Measurements from ENCODE around the gene VEPH1.

The VEPH1 gene

GRCh38 chr3:157282261-157283191, 220.7 kb downstream of the VEPH1 start:
- H3K4me3 ChIP-seq (ENCODE audit: low read length): no peak overlapping the region
- no peaks in the 10 kb centered on the region for H3K4me1 ChIP-seq (ENCODE audit: control insufficient read depth, low read depth, low read length)
- H3K9me3 ChIP-seq (ENCODE audit: control insufficient read depth, low read depth, low read length): no peaks in the 10 kb centered on the region
- H3K36me3 ChIP-seq (ENCODE audit: control insufficient read depth, low read depth, low read length): no peaks in the 10 kb centered on the region
- no peak overlapping the region for H3K9ac ChIP-seq (ENCODE audit: low read length)
- no peak overlapping the region for H3K27ac ChIP-seq (ENCODE audit: low read length)
- no peaks in the 10 kb centered on the region for H3K27me3 ChIP-seq (ENCODE audit: control insufficient read depth, insufficient read depth, low read length)

DNA sequence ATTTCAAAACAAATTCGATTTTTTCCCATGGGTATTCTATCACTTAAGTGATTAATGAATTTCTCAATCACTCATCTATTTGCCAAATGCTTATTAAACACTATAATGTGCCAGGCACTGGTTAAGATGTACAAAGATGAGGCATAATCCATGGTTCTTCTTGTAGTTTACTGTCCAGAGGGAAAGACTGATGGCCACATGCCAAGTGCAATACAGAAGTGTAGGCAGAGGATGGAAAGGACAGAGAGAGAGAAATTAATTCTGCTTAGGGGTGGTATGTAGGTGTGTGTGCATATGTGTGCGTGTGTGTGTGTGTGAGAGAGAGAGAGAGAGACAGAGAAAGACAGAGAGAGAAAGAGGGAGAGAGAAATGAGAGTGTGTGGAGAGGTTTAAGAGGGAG, 222.4 kb downstream of the VEPH1 start:
- H3K27ac ChIP-seq (ENCODE audit: low read length): no peak overlapping the region
- H3K4me3 ChIP-seq (ENCODE audit: low read length): no peak overlapping the region
- H3K4me1 ChIP-seq (ENCODE audit: control insufficient read depth, low read depth, low read length): no peaks in the 10 kb centered on the region

DNA sequence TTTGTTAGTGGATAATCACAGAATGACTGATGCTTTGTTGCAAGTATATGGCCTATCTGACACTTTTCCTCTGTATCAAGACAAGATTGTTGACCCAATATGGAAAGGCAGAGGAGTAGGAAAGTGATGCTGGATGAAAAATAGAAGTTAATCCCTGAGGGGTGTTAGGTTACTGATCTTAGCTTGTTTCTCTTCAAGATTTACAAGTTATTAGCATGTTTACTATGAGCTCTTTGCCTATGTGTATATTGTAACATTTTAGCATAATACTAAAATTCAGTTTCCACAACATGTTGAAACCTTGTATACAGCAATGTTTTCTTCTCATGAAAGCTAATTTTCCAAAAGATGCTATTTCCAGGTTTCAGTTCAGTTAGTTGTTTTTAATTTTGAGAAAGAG, 222.9 kb downstream of the VEPH1 start:
- H3K4me3 ChIP-seq (ENCODE audit: low read length): no peak overlapping the region
- no peaks in the 10 kb centered on the region for H3K4me1 ChIP-seq (ENCODE audit: control insufficient read depth, low read depth, low read length)
- H3K36me3 ChIP-seq (ENCODE audit: control insufficient read depth, low read depth, low read length): no peaks in the 10 kb centered on the region
- no peaks in the 10 kb centered on the region for H3K9me3 ChIP-seq (ENCODE audit: control insufficient read depth, low read depth, low read length)
- H3K27ac ChIP-seq (ENCODE audit: low read length): no peak overlapping the region
- no peaks in the 10 kb centered on the region for H3K27me3 ChIP-seq (ENCODE audit: control insufficient read depth, insufficient read depth, low read length)
- H3K9ac ChIP-seq (ENCODE audit: low read length): no peak overlapping the region

More for the DNA sequence above, 222.4 kb downstream of the VEPH1 start:
- H3K27me3 ChIP-seq (ENCODE audit: control insufficient read depth, insufficient read depth, low read length): no peaks in the 10 kb centered on the region
- H3K9me3 ChIP-seq (ENCODE audit: control insufficient read depth, low read depth, low read length): no peaks in the 10 kb centered on the region
- H3K36me3 ChIP-seq (ENCODE audit: control insufficient read depth, low read depth, low read length): no peaks in the 10 kb centered on the region
- H3K9ac ChIP-seq (ENCODE audit: low read length): no peak overlapping the region

DNA sequence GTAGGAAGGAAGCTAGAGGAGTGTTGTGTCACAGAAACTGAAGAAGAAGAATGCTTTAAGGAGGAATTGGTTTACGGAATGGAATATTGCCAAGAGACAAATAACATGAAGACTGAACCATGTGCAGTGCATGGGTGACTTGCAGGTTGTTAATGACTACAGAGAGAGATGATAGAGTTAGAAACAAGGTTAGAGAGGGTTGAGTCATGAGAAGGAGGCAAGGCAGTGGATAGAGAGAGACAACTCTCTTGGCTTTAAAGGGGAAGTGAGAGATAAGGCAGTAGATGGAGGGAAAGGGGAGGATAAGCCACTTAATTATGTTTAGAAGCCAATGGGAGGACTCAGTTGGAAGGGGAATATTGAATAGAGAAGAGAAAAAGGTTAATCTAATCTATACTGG, 224.0 kb downstream of the VEPH1 start:
- no peak overlapping the region for H3K4me3 ChIP-seq (ENCODE audit: low read length)
- H3K27ac ChIP-seq (ENCODE audit: low read length): no peak overlapping the region
- no peaks in the 10 kb centered on the region for H3K9me3 ChIP-seq (ENCODE audit: control insufficient read depth, low read depth, low read length)
- no peaks in the 10 kb centered on the region for H3K36me3 ChIP-seq (ENCODE audit: control insufficient read depth, low read depth, low read length)
- no peaks in the 10 kb centered on the region for H3K27me3 ChIP-seq (ENCODE audit: control insufficient read depth, insufficient read depth, low read length)
- H3K9ac ChIP-seq (ENCODE audit: low read length): no peak overlapping the region
- no peaks in the 10 kb centered on the region for H3K4me1 ChIP-seq (ENCODE audit: control insufficient read depth, low read depth, low read length)

DNA sequence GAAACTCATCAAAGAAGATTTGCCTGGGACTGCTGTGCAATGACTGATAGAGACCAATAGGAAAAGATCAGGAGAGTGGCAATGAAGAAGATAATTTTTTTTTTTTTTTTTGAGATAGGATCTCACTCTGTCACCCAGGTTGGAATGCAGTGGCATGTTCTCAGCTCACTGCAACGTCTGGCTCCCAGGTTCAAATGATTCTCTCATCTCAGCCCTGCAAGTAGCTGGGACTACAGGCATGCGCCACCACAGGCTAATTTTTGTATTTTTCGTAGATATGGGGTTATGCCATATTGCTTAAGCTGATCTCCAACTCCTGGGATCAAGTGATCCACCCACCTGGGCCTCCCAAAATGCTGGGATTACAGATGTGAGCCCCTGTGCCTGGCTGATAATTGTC, 226.4 kb downstream of the VEPH1 start:
- Histone ChIP-seq H3K9ac (ENCODE audit: low read length) (no peak overlapping the region), H3K4me3 (ENCODE audit: low read length) (no peak overlapping the region), H3K36me3 (ENCODE audit: control insufficient read depth, low read depth, low read length) (no peaks in the 10 kb centered on the region), H3K27ac (ENCODE audit: low read length) (no peak overlapping the region), H3K27me3 (ENCODE audit: control insufficient read depth, insufficient read depth, low read length) (no peaks in the 10 kb centered on the region), H3K4me1 (ENCODE audit: control insufficient read depth, low read depth, low read length) (peaks cover 7% of the 10 kb centered on the region), H3K9me3 (ENCODE audit: control insufficient read depth, low read depth, low read length) (no peaks in the 10 kb centered on the region)

GRCh38 chr3:157275832-157276231, 227.4 kb downstream of the VEPH1 start:
- H3K36me3 ChIP-seq (ENCODE audit: control insufficient read depth, low read depth, low read length): no peaks in the 10 kb centered on the region
- H3K27ac ChIP-seq (ENCODE audit: low read length): peak overlapping the region; percentile 67
- no peak overlapping the region for H3K9ac ChIP-seq (ENCODE audit: low read length)

GRCh38 chr3:157274644-157275137, 228.5 kb downstream of the VEPH1 start:
- no peak overlapping the region for H3K9ac ChIP-seq (ENCODE audit: low read length)
- H3K27ac ChIP-seq (ENCODE audit: low read length): peak overlapping the region; percentile 2

More at GRCh38 chr3:157275832-157276231, 227.4 kb downstream of the VEPH1 start:
- Histone ChIP-seq H3K9me3 (ENCODE audit: control insufficient read depth, low read depth, low read length) (no peaks in the 10 kb centered on the region), H3K4me3 (ENCODE audit: low read length) (no peak overlapping the region), H3K27me3 (ENCODE audit: control insufficient read depth, insufficient read depth, low read length) (no peaks in the 10 kb centered on the region), H3K4me1 (ENCODE audit: control insufficient read depth, low read depth, low read length) (peaks cover 7% of the 10 kb centered on the region)

DNA sequence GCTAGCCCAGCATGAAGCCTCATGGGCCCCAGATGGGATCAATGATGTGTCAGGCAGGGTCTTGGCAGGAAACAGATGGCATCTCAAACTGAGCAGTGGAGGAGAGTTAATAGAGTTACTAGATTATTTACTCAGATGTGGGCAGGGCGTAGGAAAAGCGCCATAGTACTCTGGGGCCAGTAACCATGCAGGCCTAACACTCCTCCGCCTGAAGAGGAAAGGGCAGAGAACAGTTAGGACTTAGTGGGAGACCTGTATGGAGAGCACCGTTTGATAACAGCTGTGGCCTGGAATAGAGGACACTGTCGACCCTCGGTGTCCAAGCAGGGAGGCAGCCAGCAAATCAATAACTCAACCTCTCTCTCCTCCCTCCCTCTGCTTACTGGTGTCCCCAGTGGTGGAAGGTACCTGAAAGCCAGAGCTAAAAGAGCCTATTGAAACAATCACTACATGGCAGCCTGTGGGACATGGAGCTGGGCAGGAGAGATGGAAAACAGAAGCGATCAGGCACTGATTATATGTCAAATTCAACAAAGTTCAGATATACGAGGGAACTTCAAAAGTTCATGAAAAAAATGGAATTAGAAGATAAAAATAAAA, 231.8 kb downstream of the VEPH1 start:
- no peaks in the 10 kb centered on the region for H3K9me3 ChIP-seq (ENCODE audit: control insufficient read depth, low read depth, low read length)

More at GRCh38 chr3:157274644-157275137, 228.5 kb downstream of the VEPH1 start:
- Histone ChIP-seq H3K4me1 (ENCODE audit: control insufficient read depth, low read depth, low read length) (peaks cover 7% of the 10 kb centered on the region), H3K27me3 (ENCODE audit: control insufficient read depth, insufficient read depth, low read length) (no peaks in the 10 kb centered on the region), H3K36me3 (ENCODE audit: control insufficient read depth, low read depth, low read length) (no peaks in the 10 kb centered on the region), H3K9me3 (ENCODE audit: control insufficient read depth, low read depth, low read length) (no peaks in the 10 kb centered on the region), H3K4me3 (ENCODE audit: low read length) (no peak overlapping the region)

DNA sequence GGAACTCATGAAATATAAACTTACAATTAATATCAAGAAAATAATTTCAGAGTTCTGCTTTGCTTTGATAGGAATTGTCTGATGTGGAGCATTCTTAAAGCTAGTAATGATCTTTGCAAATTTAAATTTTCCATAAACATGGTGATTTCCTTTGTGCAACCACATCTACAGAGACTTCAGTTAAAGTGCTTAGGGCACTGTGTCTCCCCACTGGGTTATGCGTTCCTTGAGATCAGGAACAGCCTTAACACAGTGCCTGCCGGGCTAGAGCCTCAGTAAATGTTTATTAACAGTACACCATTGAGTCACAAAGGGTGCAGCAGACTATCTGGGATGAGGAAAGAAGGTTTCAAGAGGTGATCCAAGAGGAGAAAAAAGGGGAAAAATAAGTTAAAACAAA, 235.2 kb downstream of the VEPH1 start:
- H3K36me3 ChIP-seq (ENCODE audit: control insufficient read depth, low read depth, low read length): no peaks in the 10 kb centered on the region
- no peak overlapping the region for H3K4me3 ChIP-seq (ENCODE audit: low read length)
- no peak overlapping the region for H3K27ac ChIP-seq (ENCODE audit: low read length)
- H3K27me3 ChIP-seq (ENCODE audit: control insufficient read depth, insufficient read depth, low read length): no peaks in the 10 kb centered on the region
- H3K9me3 ChIP-seq (ENCODE audit: control insufficient read depth, low read depth, low read length): no peaks in the 10 kb centered on the region
- no peak overlapping the region for H3K9ac ChIP-seq (ENCODE audit: low read length)
- peaks cover 3% of the 10 kb centered on the region for H3K4me1 ChIP-seq (ENCODE audit: control insufficient read depth, low read depth, low read length)

More for the DNA sequence above, 231.8 kb downstream of the VEPH1 start:
- Histone ChIP-seq H3K27me3 (ENCODE audit: control insufficient read depth, insufficient read depth, low read length) (no peaks in the 10 kb centered on the region), H3K4me1 (ENCODE audit: control insufficient read depth, low read depth, low read length) (peaks cover 7% of the 10 kb centered on the region), H3K36me3 (ENCODE audit: control insufficient read depth, low read depth, low read length) (no peaks in the 10 kb centered on the region), H3K9ac (ENCODE audit: low read length) (no peak overlapping the region), H3K27ac (ENCODE audit: low read length) (no peak overlapping the region), H3K4me3 (ENCODE audit: low read length) (no peak overlapping the region)

GRCh38 chr3:157265931-157266330, 237.3 kb downstream of the VEPH1 start:
- H3K27me3 ChIP-seq (ENCODE audit: control insufficient read depth, insufficient read depth, low read length): no peaks in the 10 kb centered on the region
- no peak overlapping the region for H3K4me3 ChIP-seq (ENCODE audit: low read length)
- H3K9me3 ChIP-seq (ENCODE audit: control insufficient read depth, low read depth, low read length): no peaks in the 10 kb centered on the region
- H3K9ac ChIP-seq (ENCODE audit: low read length): no peak overlapping the region
- H3K36me3 ChIP-seq (ENCODE audit: control insufficient read depth, low read depth, low read length): no peaks in the 10 kb centered on the region
- H3K4me1 ChIP-seq (ENCODE audit: control insufficient read depth, low read depth, low read length): peaks cover 7% of the 10 kb centered on the region
- H3K27ac ChIP-seq (ENCODE audit: low read length): no peak overlapping the region

DNA sequence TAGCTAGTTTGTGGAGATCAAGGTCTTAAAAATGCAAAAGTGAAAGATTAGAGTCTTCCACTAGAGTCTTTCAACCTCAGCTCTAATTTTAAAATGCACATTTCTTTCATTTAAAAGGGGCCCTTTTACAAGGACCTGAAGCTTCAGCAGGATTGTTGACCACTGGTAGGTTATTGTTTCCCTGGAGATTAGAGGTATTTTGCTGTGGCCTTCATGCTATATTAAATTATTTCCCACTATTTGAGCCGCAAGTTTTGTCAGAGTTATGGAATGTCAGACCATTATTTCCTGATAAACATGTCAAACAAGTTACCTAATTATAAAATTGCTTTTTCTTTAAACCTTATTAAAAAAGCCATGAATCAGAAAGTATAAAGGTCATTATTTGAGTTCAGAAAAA, 240.2 kb downstream of the VEPH1 start:
- no peak overlapping the region for H3K27ac ChIP-seq (ENCODE audit: low read length)
- H3K4me1 ChIP-seq (ENCODE audit: control insufficient read depth, low read depth, low read length): peaks cover 7% of the 10 kb centered on the region
- H3K9ac ChIP-seq (ENCODE audit: low read length): no peak overlapping the region
- H3K36me3 ChIP-seq (ENCODE audit: control insufficient read depth, low read depth, low read length): no peaks in the 10 kb centered on the region
- no peak overlapping the region for H3K4me3 ChIP-seq (ENCODE audit: low read length)
- H3K27me3 ChIP-seq (ENCODE audit: control insufficient read depth, insufficient read depth, low read length): no peaks in the 10 kb centered on the region
- no peaks in the 10 kb centered on the region for H3K9me3 ChIP-seq (ENCODE audit: control insufficient read depth, low read depth, low read length)

All from iPS-18a (cell line).